Colonic mucosa (tissue), 4 donors: ENCODE measurements around the gene CNDP2. TPM values are rescaled to one million over a fixed set of nuclear protein-coding genes. Genes with fewer than 3 reads are reported as not detected.
"Not testable (repeated sequence)": the region's sequence is repeated elsewhere in the genome, so short reads cannot be mapped to it uniquely, and the experiment has no call there.

Source experiments
- DNase-seq: peaks from one replicate; pipeline ENCODE4 v3.0.0-alpha.2; 2020
- H3K27ac ChIP-seq: fragments of 200-600 bp; one replicate; pipeline ENCODE4 v1.8.0; 2021
- H3K27me3 ChIP-seq: fragments of 200-600 bp; one replicate; pipeline ENCODE4 v1.8.0; 2021
- H3K36me3 ChIP-seq: fragments of 200-600 bp; one replicate; pipeline ENCODE4 v1.8.0; 2021
- H3K4me1 ChIP-seq: fragments of 200-600 bp; one replicate; pipeline ENCODE4 v1.8.0; 2021; ENCODE audit warnings: mild to moderate bottlenecking
- H3K4me3 ChIP-seq: fragments of 200-600 bp; one replicate; pipeline ENCODE4 v1.8.0; 2021
- H3K9ac ChIP-seq, 2 donors: one replicate each; pipeline ENCODE4 v1.7.0; 2013; ENCODE audit warnings: control low read depth in 2 of 2, low read depth in 2 of 2, low read length in 2 of 2
- H3K9me3 ChIP-seq: fragments of 200-600 bp; one replicate; pipeline ENCODE4 v1.8.0; 2021
- intact Hi-C: fragments of 100-400 bp; cut with DNase I; formaldehyde crosslinking; loops from one replicate; pipeline ENCODE4 v1.14.1; 2022
- total RNA-seq, 2 donors: library from RNA; stranded (reverse); fragmentation: NEBNext Ultra II Directional in 1 of 2; extraction: Animal tissue kit (Norgen Biotek cat#: 25700) in 1 of 2; gene quantifications; one replicate each; pipeline ENCODE4 v1.2.1, GENCODE V29; 2021
- TF ChIP-seq, protein P1 (sequence below): fragments of 200-600 bp; IDR thresholded peaks from one replicate; pipeline ENCODE4 v1.8.0; 2022; ENCODE audit warnings: antibody characterized with exemption, mild to moderate bottlenecking
- donor health status: healthy.
- donor health status: DM: no; HTN: no; CAD: no.
- donor health status: DM: no; HTN: no; CAD: no.

CNDP2 gene
- total RNA-seq, 2 donors from 2014 or later, result 206 to 261 TPM

DNA sequence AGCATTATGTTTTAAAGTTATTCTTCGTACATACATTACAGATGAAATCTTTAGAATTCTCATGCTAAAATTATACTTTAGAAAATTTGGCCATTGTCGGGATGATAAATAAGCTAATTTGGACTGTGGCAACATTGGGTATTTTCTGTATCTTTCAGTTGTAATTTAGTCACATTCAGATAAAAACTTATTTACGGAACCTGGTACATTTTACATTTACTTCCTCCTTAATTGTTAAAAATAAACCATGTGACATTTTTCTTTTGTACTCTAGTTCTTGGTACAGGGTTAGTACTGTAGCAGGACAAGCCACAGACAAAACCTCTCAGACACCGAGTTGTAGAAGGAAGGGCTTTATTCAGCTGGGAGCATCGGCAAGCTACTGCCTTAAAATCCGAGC, 4.2 kb downstream of the CNDP2 start:
- no peaks in the 10 kb centered on the region for H3K27me3 ChIP-seq
- peaks cover 20% of the 10 kb centered on the region for H3K4me1 ChIP-seq
- H3K4me3 ChIP-seq, result peak overlapping the region; percentile 22
- DNase-seq, result no peak
- peak overlapping the region; percentile 83 for H3K27ac ChIP-seq
- intact Hi-C loops, result loop anchor here (5.0 kb wide), 1 partner anchor 97 kb away; the partner anchor contains the start of gene ZNF407
- H3K9me3 ChIP-seq, result no peaks in the 10 kb centered on the region
- TF ChIP-seq, protein P1, sequence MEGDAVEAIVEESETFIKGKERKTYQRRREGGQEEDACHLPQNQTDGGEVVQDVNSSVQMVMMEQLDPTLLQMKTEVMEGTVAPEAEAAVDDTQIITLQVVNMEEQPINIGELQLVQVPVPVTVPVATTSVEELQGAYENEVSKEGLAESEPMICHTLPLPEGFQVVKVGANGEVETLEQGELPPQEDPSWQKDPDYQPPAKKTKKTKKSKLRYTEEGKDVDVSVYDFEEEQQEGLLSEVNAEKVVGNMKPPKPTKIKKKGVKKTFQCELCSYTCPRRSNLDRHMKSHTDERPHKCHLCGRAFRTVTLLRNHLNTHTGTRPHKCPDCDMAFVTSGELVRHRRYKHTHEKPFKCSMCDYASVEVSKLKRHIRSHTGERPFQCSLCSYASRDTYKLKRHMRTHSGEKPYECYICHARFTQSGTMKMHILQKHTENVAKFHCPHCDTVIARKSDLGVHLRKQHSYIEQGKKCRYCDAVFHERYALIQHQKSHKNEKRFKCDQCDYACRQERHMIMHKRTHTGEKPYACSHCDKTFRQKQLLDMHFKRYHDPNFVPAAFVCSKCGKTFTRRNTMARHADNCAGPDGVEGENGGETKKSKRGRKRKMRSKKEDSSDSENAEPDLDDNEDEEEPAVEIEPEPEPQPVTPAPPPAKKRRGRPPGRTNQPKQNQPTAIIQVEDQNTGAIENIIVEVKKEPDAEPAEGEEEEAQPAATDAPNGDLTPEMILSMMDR, result no peak
- H3K36me3 ChIP-seq, result peaks cover 8% of the 10 kb centered on the region
- peak overlapping the region in 1 of 2 donors; percentile 85 for H3K9ac ChIP-seq

DNA sequence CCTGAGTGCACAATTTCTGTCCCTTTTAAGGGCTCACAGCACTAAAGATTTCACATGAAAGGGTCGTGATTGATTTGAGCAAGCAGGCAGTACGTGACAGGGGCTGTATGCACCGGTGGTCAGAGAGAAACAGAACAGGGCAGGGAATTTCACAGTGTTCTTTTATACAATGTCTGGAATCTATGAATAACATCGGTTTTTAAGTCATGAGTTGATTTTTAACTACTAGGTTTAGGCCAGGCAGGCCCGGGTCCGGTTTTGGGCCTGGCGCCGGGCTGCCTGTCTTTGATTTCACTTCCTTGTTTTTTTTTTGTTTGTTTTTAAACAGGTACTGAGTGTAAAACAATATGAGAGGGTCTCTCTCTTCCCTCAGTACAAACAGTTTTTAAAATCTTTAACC, 4.6 kb downstream of the CNDP2 start:
- not testable (repeated sequence) for H3K36me3 ChIP-seq
- H3K9ac ChIP-seq, result peak overlapping the region; percentile 12 to 85
- H3K4me1 ChIP-seq, result peaks cover 20% of the 10 kb centered on the region

DNA sequence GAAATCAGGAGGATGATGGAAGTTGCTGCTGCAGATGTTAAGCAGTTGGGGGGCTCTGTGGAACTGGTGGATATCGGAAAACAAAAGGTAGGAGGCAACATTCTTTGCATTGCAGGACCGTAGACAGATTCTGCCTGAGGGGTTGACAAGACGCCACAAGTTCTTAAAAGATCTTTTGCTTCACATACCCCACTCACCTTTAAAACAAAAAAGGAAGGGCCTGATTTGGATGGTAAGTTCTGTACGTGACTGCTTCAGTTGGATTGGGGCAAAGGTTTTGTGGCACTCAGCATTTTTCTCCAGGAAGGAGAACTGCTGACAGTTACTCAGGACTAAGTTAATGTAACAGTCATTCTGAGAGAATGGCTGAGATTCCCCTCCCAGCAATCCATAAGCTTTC, 5.2 kb downstream of the CNDP2 start:
- Histone ChIP-seq H3K36me3 (peaks cover 8% of the 10 kb centered on the region), H3K4me3 (no peak overlapping the region), H3K9ac (peak overlapping the region in 1 of 2 donors; percentile 85), H3K4me1 (peaks cover 20% of the 10 kb centered on the region), H3K27ac (peak overlapping the region; percentile 83), H3K9me3 (no peaks in the 10 kb centered on the region), H3K27me3 (no peaks in the 10 kb centered on the region)
- DNase-seq, result no peak
- intact Hi-C loops, result loop anchor here (5.0 kb wide), 1 partner anchor 96 kb away; the partner anchor contains the start of gene ZNF407
- TF ChIP-seq, protein P1, result no peak

More for the DNA sequence above, 4.6 kb downstream of the CNDP2 start:
- not testable (repeated sequence) for DNase-seq, H3K9me3 ChIP-seq, H3K27me3 ChIP-seq
- H3K4me3 ChIP-seq, result peak overlapping the region; percentile 22
- H3K27ac ChIP-seq, result peak overlapping the region; percentile 83
- intact Hi-C loops, result loop anchor here (5.0 kb wide), 1 partner anchor 97 kb away; the partner anchor contains the start of gene ZNF407

DNA sequence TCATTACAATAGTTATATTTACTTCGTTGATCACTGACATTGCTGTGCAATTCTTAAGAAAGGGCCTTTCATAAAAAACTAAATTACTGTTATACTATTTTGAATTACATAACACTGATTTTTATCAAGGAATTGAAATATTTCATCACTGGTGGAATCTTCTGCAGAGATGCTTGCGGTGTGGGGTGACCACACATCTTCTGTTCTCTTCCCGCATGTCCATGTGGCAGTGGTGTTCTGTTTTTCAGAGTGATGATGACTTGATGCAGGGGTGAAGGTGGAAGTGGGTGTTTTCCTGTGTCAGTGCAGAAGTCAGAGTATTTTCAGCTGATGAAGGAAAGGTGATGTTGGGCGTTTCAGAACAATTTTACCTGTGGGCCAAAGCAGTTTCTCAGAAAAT, 7.0 kb downstream of the CNDP2 start:
- no peak for DNase-seq
- intact Hi-C loops, result loop anchor here (5.0 kb wide), 1 partner anchor 94 kb away; the partner anchor contains the start of gene ZNF407
- TF ChIP-seq, protein P1, result no peak
- no peak overlapping the region for H3K9ac ChIP-seq
- H3K4me1 ChIP-seq, result peaks cover 9% of the 10 kb centered on the region
- H3K27me3 ChIP-seq, result no peaks in the 10 kb centered on the region
- no peak overlapping the region for H3K4me3 ChIP-seq
- H3K36me3 ChIP-seq, result peaks cover 8% of the 10 kb centered on the region
- H3K9me3 ChIP-seq, result no peaks in the 10 kb centered on the region
- no peak overlapping the region for H3K27ac ChIP-seq

DNA sequence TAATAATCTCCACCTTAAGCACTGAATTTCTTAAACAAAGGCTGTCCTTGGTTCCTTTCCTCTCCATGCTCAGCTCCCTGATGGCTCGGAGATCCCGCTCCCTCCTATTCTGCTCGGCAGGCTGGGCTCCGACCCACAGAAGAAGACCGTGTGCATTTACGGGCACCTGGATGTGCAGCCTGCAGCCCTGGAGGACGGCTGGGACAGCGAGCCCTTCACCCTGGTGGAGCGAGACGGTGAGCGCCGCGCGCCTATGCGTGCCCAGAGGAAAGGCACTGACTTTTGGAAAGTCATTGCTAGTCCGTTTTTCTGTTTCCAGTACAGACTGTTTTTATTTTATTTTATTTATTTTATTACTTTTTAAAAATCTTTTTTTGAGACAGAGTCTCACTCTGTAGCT, 9.6 kb downstream of the CNDP2 start:
- TF ChIP-seq, protein P1, result no peak
- Histone ChIP-seq H3K9ac (no peak overlapping the region), H3K27me3 (no peaks in the 10 kb centered on the region), H3K9me3 (no peaks in the 10 kb centered on the region), H3K4me3 (no peak overlapping the region), H3K4me1 (no peaks in the 10 kb centered on the region), H3K27ac (no peak overlapping the region), H3K36me3 (peaks cover 18% of the 10 kb centered on the region)
- no peak for DNase-seq
- intact Hi-C loops, result no loop called here

DNA sequence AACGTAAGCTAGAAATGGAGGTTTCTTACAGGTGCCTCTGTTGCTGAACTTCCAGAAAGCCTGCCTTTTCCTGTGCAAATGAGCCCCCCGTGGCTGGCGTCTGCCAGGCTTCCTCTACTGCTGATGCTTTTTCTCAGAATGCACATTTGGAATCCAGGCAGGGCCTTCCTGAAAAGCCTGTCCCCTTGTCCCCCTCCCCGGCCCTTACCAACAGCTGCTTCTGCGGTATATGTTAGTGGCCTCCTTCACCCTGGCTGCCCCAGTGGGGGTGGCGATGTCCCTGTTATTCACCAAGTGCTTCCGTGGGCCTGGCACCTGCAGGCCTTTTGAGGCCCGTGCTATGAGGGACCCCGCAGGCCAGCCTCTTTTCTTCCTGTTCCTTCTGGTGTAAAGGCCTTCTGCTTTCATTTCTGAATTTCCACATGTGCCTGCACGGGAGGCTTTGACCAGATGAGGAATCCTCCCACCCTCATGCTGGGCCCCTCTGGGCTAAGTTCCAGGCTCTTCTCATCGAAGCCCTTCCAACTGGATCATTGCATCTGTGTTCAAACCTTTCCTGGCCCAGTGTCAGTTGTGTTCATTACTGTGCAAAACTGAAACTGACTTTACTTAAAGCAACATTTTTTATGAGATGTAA, 10.4 kb downstream of the CNDP2 start:
- H3K27ac ChIP-seq, result no peak overlapping the region

More for the DNA sequence above, 10.4 kb downstream of the CNDP2 start:
- TF ChIP-seq, protein P1, result no peak
- Histone ChIP-seq H3K9me3 (no peaks in the 10 kb centered on the region), H3K27me3 (no peaks in the 10 kb centered on the region), H3K36me3 (peaks cover 21% of the 10 kb centered on the region), H3K4me3 (no peak overlapping the region), H3K4me1 (no peaks in the 10 kb centered on the region), H3K9ac (no peak overlapping the region)
- DNase-seq, result no peak
- intact Hi-C loops, result no loop called here
